IMR-90 (cell line): ENCODE measurements around the gene SHC2.

ENCODE experiments used
- CTCF ChIP-seq: conservative IDR thresholded peaks from 2 replicates; pipeline ENCODE4 v1.5.1; 2012; ENCODE audit warnings: mild to moderate bottlenecking, low read depth, low read length, improper control_type of control experiment
- MAFK ChIP-seq: IDR thresholded peaks from 2 replicates; pipeline ENCODE4 v1.6.1; 2012; ENCODE audit warnings: low read depth, low read length, improper control_type of control experiment
- MXI1 ChIP-seq: IDR thresholded peaks from 2 replicates; pipeline ENCODE4 v1.6.1; 2012; ENCODE audit warnings: low read depth, mild to moderate bottlenecking, low read length, moderate library complexity, borderline replicate concordance
- POLR2A ChIP-seq: IDR thresholded peaks from 2 replicates; pipeline ENCODE4 v1.6.1; 2012; ENCODE audit warnings: mild to moderate bottlenecking, low read depth, low read length
- RAD21 ChIP-seq: IDR thresholded peaks from 2 replicates; pipeline ENCODE4 v1.6.1; 2012; ENCODE audit warnings: low read length, improper control_type of control experiment
- RCOR1 ChIP-seq: IDR thresholded peaks from 2 replicates; pipeline ENCODE4 v1.6.1; 2012; ENCODE audit warnings: mild to moderate bottlenecking, low read length, improper control_type of control experiment; ENCODE audit not compliant: insufficient replicate concordance
- USF2 ChIP-seq: fragments of 150-350 bp; IDR thresholded peaks from 2 replicates; pipeline ENCODE4 v1.6.1; 2017; ENCODE audit warnings: mild to moderate bottlenecking, antibody characterized with exemption, low read length, low read depth

- TF ChIP-seq CTCF (no peak), RCOR1 (no peak), RAD21 (no peak), MAFK (no peak), POLR2A (no peak), MXI1 (no peak), USF2 (no peak)
Observed at GRCh38 chr19:398719-399118, 62.1 kb downstream of the SHC2 start.
